ENCODE measurements around the gene ARPC2.

ARPC2 gene

DNA sequence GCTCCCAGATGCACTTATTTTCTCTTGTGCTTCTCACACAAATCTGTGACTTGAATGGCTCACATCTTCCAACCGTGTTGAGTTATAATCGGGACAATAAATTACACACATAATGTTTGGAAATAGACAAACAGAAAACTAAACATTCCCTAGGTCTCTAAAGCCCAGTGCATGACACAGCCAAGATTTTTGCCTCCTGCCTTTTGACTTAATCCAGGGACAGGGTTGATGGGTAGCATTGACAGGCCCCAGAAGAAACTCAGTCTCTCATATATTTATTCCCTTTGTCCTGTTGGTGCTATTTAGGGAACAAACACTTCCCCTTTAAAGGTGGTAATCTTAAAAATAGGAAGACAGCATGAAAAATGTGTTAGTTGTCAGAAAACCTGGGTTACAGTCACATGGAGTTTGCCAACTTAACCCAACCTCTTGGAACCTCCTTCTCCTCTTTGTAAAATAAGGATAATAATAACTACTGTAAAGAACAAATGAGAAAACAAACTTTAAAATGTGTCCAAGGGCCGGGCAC, 24.0 kb upstream of the ARPC2 start:
- Mint-ChIP-seq H3K4me3 (no peak overlapping the region), H3K4me1 (no peaks in the 10 kb centered on the region), H3K27ac (no peak overlapping the region), H3K9me3 (no peaks in the 10 kb centered on the region), H3K27me3 (peaks cover 4% of the 10 kb centered on the region), H3K36me3 (ENCODE audit: low read depth) (no peaks in the 10 kb centered on the region)
- DNase-seq (no peak), ATAC-seq (no peak)

DNA sequence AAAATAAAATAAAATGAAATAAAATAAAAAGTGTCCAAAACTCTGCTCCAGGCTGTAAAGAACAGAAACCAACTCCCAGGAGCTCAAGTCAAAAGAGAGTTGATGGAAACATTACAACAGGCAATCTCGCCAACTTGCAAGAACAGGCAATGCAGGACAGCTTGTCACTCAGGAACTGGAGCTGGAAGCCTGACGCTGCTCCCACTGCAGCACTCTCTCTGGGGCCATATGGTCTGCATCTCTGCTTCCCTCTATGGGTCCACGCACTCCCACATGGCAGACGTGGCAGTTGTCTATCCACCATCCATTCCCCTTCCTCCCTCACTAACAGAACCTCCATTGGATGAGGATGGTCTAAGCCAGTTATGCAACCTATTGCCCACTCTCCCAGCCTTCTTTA, 23.3 kb upstream of the ARPC2 start:
- H3K9me3 Mint-ChIP-seq, result no peaks in the 10 kb centered on the region
- H3K4me3 Mint-ChIP-seq, result no peak overlapping the region
- ATAC-seq (no peak), DNase-seq (no peak)
- H3K4me1 Mint-ChIP-seq, result no peaks in the 10 kb centered on the region
- H3K36me3 Mint-ChIP-seq (ENCODE audit: low read depth), result no peaks in the 10 kb centered on the region
- peaks cover 5% of the 10 kb centered on the region for H3K27me3 Mint-ChIP-seq
- no peak overlapping the region for H3K27ac Mint-ChIP-seq

GRCh38 chr2:218194880-218195279, 22.1 kb upstream of the ARPC2 start:
- Mint-ChIP-seq H3K36me3 (ENCODE audit: low read depth) (no peaks in the 10 kb centered on the region), H3K4me1 (no peaks in the 10 kb centered on the region), H3K4me3 (no peak overlapping the region), H3K27me3 (peaks cover 5% of the 10 kb centered on the region), H3K27ac (no peak overlapping the region), H3K9me3 (no peaks in the 10 kb centered on the region)
- no peak for DNase-seq
- no peak for ATAC-seq

GRCh38 chr2:218196974-218197373, 20.0 kb upstream of the ARPC2 start:
- H3K4me1 Mint-ChIP-seq, result no peaks in the 10 kb centered on the region

GRCh38 chr2:218202266-218202665, 14.7 kb upstream of the ARPC2 start:
- peaks cover 5% of the 10 kb centered on the region for H3K27me3 Mint-ChIP-seq
- no peaks in the 10 kb centered on the region for H3K9me3 Mint-ChIP-seq
- H3K27ac Mint-ChIP-seq, result no peak overlapping the region
- no peaks in the 10 kb centered on the region for H3K36me3 Mint-ChIP-seq (ENCODE audit: low read depth)
- DNase-seq (no peak), ATAC-seq (no peak)
- no peak overlapping the region for H3K4me3 Mint-ChIP-seq
- H3K4me1 Mint-ChIP-seq, result no peaks in the 10 kb centered on the region

More at GRCh38 chr2:218196974-218197373, 20.0 kb upstream of the ARPC2 start:
- DNase-seq (no peak), ATAC-seq (no peak)
- no peaks in the 10 kb centered on the region for H3K9me3 Mint-ChIP-seq
- H3K27ac Mint-ChIP-seq, result no peak overlapping the region
- peaks cover 5% of the 10 kb centered on the region for H3K27me3 Mint-ChIP-seq
- no peak overlapping the region for H3K4me3 Mint-ChIP-seq
- no peaks in the 10 kb centered on the region for H3K36me3 Mint-ChIP-seq (ENCODE audit: low read depth)

DNA sequence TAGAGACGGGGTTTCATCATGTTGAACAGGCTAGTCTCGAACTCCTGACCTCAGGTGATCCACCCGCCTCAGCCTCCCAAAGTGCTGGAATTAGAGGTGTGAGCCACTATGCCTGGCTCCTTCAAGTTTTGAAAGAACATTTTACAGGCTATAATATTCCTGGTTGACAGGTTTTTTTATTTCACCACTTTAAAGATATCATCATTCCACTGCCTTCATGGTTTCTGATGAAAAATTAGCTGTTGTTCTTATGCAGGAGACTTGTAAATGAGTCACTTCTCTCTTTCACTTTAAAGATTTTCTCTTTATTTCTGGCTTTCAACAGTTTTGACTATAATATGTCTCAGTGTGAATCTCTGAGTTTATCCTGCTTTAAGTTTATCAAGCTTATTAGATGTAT, 7.9 kb upstream of the ARPC2 start:
- no peak overlapping the region for H3K4me3 Mint-ChIP-seq
- H3K27ac Mint-ChIP-seq, result no peak overlapping the region
- H3K4me1 Mint-ChIP-seq, result no peaks in the 10 kb centered on the region
- DNase-seq, result no peak
- no peak for ATAC-seq
- H3K9me3 Mint-ChIP-seq, result peaks cover 7% of the 10 kb centered on the region
- H3K27me3 Mint-ChIP-seq, result no peaks in the 10 kb centered on the region
- H3K36me3 Mint-ChIP-seq (ENCODE audit: low read depth), result peaks cover 6% of the 10 kb centered on the region

DNA sequence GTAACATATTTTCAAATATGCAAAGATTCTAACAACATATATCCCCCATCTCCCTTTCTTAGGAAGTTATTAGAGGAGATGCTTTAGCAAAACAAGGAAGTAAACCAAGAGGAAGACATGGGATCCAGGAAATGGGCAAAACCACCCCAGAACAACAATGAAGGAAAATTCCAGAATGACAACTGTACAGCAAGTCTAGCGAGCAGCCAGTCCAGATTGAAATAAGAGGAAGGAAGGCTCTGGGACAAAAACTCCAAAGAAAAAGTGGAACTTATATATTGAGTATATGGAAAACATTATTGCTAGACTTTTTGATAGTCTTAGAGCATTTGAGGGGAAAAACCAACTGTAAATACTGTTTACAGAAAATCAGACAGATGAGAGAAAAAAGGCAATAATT, 2.9 kb upstream of the ARPC2 start:
- Mint-ChIP-seq H3K36me3 (ENCODE audit: low read depth) (peaks cover 20% of the 10 kb centered on the region), H3K4me3 (no peak overlapping the region), H3K27ac (no peak overlapping the region), H3K4me1 (peaks cover 14% of the 10 kb centered on the region), H3K27me3 (peaks cover 2% of the 10 kb centered on the region), H3K9me3 (peaks cover 7% of the 10 kb centered on the region)
- no peak for DNase-seq
- ATAC-seq, result no peak

DNA sequence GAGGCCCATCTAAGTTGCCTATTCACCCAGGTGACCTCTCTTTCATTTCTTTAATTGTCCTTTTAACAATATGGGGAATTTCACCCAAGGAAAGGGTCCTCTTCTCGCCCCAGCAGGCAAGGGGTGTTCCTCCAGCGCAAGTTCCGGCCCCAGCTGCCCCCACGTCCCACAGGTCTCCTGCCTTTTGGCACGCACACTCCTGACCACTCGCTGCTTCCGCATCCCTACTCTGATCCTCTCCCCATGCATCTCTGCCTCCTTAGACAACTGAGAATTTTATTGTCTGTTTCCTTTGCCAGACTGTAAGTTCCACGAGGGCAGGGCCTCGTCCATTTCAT, 684 bp upstream of the ARPC2 start:
- Mint-ChIP-seq H3K4me3 (peak overlapping the region; percentile 90), H3K4me1 (peaks cover 35% of the 10 kb centered on the region), H3K27ac (peak overlapping the region; percentile 93), H3K36me3 (ENCODE audit: low read depth) (peaks cover 36% of the 10 kb centered on the region), H3K27me3 (peaks cover 2% of the 10 kb centered on the region), H3K9me3 (no peaks in the 10 kb centered on the region)
- ATAC-seq (no peak), DNase-seq (no peak)

DNA sequence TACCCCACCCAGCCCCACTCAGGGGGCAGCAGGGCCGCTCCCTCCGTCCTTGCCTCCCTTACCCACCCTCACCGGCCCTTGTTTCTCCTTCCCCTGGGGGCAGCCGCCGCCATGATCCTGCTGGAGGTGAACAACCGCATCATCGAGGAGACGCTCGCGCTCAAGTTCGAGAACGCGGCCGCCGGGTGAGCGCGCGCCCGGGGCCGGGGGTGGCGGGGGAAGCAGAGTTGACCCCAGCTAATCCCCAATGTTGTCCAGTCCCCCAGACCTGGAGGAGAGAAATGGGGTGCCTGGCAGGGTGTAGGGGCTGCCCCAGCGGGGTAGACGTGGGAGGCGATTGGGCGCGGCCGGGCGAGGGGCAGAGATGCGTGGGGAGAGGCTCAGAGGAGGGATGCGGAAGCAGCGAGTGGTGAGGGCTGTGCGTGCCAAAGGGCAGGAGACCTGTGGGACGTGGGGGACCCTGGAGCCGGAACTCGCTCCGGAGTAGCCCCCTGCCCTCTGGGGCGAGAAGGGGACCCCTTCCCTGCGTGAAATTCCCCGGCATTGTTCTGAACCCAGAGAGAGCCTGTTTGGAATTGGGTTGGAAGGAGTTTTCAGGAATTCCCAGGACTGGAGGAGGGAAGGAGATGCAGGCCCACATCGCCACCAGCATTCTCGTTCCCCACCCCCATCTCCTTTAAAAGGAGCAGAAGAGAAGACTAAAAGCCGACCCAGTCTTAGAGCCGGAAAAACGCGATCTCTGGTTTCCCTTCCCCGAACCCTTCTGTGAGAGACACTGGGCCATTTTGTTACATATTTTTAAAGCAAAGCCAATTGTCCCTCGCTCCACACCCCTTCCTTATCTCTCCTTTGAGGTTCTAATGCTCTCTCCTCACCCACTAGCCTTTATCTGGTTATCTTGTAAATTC, 625 bp downstream of the ARPC2 start:
- Mint-ChIP-seq H3K9me3 (no peaks in the 10 kb centered on the region), H3K4me3 (peak overlapping the region; percentile 90), H3K4me1 (peaks cover 48% of the 10 kb centered on the region), H3K36me3 (ENCODE audit: low read depth) (peaks cover 47% of the 10 kb centered on the region), H3K27ac (peak overlapping the region; percentile 93), H3K27me3 (peaks cover 2% of the 10 kb centered on the region)
- ATAC-seq, result peak; percentile 71
- peak; percentile 82 for DNase-seq

DNA sequence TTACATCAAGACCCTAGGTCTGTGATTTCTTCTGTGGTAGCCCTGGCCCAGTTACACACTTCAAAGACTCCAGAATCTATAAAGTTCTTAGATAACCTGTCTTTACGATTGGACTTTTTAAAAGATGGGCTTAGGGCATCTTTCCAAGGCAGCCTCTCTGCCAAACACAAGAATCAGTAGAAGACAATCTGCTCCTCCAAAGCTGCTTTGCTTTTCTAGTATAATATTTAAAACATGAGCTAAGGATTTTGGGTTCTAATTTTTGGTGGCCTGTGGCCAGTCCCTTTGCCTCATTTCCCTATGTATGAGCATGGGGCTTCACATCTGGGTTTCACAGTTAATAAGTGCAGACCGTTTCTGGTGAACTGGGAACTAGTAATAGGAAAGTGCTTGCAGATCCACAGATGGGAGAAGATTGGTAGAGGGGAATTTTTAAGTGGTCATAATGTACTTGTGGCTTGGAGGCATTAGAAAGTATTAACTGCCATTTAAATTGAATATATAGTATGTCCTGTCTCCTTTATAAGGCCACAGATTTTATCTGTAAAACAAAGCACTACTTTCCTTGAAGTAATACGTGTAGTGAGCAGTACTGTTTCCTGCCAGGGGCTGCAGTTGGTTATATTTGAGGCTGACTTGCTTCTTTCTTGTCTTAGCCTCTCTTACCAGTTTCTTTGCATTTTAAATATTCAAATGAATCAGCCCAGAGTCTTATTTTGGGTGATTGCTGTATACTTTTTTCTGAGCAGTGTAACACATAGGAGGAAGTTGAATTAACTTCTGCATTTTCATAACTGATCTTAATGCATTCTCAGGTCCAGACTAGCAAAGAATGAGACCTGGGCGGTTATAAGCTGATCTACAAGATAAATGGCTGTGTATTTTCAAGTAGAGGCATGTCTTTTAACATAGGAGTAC, 1.5 kb downstream of the ARPC2 start:
- Mint-ChIP-seq H3K36me3 (ENCODE audit: low read depth) (peaks cover 56% of the 10 kb centered on the region), H3K9me3 (no peaks in the 10 kb centered on the region), H3K27ac (peak overlapping the region; percentile 93), H3K4me1 (peaks cover 57% of the 10 kb centered on the region), H3K4me3 (peak overlapping the region; percentile 90), H3K27me3 (peaks cover 2% of the 10 kb centered on the region)
- no peak for DNase-seq
- peak; percentile 29 for ATAC-seq

- Mint-ChIP-seq H3K4me3 (peak overlapping the region; percentile 90), H3K4me1 (peaks cover 71% of the 10 kb centered on the region), H3K27ac (peak overlapping the region; percentile 93), H3K9me3 (no peaks in the 10 kb centered on the region), H3K36me3 (ENCODE audit: low read depth) (peaks cover 70% of the 10 kb centered on the region), H3K27me3 (peaks cover 2% of the 10 kb centered on the region)
- no peak for ATAC-seq
- DNase-seq, result no peak
Observed at GRCh38 chr2:218219934-218220333, 2.9 kb downstream of the ARPC2 start.

DNA sequence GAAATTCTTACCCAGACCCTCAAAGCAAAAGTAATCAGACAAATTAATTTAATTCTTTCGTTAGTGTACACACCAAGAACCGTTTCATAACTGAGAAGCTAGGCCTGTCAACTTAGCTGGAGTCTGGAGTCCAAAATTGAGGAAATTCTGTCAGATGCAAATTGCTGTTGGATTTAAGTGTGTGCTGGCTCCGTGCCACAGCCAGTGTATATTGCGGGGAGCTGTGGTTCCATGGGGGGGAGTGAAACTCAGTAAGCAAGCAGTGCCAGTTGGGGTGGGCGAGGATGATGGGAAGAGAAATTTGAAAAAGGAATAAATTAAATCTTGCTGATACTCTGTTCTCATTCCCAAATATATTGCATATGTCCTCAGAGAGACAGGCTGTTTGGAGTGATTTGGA, 4.0 kb downstream of the ARPC2 start:
- Mint-ChIP-seq H3K9me3 (no peaks in the 10 kb centered on the region), H3K27ac (peak overlapping the region; percentile 93), H3K27me3 (peaks cover 2% of the 10 kb centered on the region), H3K4me1 (peaks cover 80% of the 10 kb centered on the region), H3K36me3 (ENCODE audit: low read depth) (peaks cover 80% of the 10 kb centered on the region), H3K4me3 (peak overlapping the region; percentile 90)
- DNase-seq, result no peak
- ATAC-seq, result no peak

DNA sequence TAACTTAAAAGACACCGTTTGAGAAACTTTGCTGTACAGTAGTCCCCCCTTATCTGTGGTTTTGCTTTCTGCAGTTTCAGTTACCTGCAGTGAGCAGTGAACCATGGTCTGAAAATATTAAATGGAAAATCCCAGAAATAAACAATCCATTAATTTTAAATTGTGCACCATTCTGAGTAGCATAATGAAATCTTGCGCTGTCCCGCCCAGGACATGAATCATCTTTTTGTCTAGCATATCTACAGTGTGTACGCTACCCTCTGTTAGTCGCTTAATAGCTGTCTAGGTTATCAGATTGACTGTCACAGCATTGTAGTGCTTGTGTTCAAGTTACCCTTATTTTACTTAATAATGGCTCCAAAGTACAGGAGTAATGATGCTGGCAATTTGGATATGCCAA, 6.1 kb downstream of the ARPC2 start:
- DNase-seq (no peak), ATAC-seq (peak; percentile 72)
- H3K27me3 Mint-ChIP-seq, result no peaks in the 10 kb centered on the region
- H3K4me1 Mint-ChIP-seq, result peaks cover 90% of the 10 kb centered on the region
- H3K4me3 Mint-ChIP-seq, result peak overlapping the region; percentile 90
- H3K36me3 Mint-ChIP-seq (ENCODE audit: low read depth), result peaks cover 94% of the 10 kb centered on the region
- H3K9me3 Mint-ChIP-seq, result no peaks in the 10 kb centered on the region
- peak overlapping the region; percentile 93 for H3K27ac Mint-ChIP-seq

GRCh38 chr2:218224186-218224585, 7.2 kb downstream of the ARPC2 start:
- Mint-ChIP-seq H3K36me3 (ENCODE audit: low read depth) (peaks cover 94% of the 10 kb centered on the region), H3K4me3 (peak overlapping the region; percentile 90), H3K9me3 (no peaks in the 10 kb centered on the region), H3K4me1 (peaks cover 98% of the 10 kb centered on the region), H3K27me3 (no peaks in the 10 kb centered on the region), H3K27ac (peak overlapping the region; percentile 93)
- ATAC-seq, result no peak
- DNase-seq, result no peak
